Amygdala (tissue), 56 donors: ENCODE results near the gene ZNRF3.
A peak's percentile ranks its signal among the peaks of the same experiment; 100 is the strongest.
"Not testable (repeated sequence)": the region's sequence is repeated elsewhere in the genome, so short reads cannot be mapped to it uniquely, and the experiment has no call there.

Experiments
- DNase-seq, 56 donors: peaks; one replicate each; lab custom pipeline; 2025; lab: John Stamatoyannopoulos, UW

The ZNRF3 gene

DNA sequence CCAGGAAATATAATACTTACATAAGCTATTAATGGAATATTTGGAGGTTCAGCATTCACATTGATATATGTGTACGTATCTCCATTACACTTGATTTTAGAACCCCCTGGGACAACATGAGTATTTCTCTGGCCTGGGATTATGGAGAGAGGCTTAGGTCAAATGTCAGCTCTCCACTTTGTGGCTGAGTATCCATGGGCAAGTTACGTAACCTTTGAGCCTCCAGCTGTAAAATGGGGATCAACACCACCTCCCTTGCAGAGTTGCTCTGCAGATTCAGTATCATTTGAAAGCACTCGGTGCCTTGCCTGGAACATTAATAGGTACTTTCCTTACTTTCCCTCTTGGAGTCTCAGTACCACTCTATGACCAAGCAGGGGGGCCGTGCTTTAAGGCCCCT lies 145.1 kb downstream of the ZNRF3 start:
- no peak for DNase-seq

DNA sequence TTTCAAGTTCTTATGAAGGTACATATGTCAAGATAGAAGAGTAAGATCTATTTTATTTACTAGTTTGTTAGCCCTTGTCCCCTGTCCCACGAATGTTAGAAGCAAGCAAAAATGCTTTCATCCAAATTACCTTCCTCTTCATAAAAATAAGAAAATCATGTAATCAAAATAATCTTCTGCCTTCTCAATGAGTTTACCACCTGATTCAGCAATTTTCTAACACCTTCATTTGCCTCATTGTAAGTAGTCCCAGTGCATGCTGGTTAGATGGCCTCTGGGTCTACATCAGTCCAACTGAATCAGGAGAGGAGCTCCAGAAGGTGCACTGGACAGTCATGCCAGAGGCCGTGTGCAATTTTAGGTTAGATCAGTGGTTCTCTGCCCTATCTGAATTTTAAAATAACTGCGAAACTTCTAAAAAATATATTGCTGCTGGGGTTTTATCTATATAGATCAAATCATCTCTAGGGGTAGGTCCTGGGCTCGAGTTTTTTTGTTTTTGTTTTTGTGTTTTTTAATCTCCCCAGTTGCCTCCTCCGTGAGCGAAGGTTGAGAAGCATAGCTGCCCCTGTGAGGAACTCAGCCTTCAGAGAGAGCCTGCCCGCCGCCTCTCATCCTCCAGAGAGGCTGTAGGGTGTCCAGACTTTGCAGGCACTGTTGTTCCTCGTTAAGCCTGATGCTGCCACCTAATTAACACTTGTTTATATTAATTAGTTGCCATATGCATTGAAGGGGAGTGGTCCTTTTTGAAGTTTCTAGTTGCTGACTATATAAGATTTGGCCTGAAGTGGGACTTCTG lies 146.0 kb downstream of the ZNRF3 start:
- DNase-seq: no peak

DNA sequence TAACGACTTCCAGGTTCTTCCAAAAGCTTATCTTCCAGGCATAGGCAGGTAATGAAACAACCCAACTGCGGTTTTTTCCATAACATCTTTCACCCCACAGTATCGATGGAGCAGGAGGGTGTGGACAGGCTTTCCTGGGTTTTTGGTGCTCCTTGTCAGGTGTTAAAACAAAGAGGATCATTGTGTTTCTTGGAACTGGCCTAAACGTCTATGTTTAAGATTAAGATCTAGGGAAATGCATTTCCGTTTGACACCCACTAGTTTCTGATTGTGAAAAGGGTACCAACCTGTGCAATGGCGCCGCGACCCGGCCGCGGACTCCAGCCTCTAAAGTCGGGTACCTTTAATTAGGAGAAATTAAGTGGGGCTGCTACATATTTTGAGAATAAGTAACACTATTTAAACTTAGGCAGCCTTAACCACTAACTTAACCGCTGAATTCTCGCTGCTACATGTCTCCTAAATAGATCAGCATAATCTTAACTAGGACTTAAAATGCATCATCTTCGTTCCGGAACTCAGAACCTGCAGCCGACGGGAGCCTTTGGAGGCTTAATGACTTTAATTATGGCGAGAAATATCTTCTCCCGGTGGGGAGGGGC lies 146.7 kb downstream of the ZNRF3 start:
- no peak for DNase-seq

DNA sequence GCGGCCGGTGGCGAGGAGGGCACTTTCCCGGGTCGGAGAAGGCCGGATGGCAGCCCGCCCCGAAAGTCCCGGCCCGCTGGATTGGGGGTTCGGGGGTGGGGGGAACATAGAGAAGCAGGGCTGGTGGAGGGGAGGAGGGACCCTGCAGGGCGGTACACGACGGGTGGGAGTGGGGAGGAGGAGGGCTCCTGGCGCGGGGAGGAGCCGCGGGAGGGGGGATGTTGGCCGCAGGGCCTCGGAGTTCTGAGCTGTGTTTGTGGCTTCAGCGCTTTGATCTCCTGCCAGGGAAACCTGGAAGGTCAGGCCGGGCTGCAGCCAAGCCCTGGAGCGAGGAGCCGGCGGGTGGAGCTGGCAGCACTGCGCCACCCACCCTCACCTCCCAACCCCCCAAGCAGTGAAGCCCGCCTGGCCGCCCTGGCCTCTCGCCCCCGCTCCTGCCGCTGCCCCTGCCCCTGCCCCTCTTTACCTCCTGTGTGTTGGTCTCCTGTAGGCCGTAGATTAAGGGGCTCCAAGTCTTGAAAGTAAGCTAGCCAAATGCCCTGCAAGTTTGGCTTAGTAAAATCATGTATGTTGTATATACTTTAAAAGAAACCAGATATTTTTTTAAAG lies 147.3 kb downstream of the ZNRF3 start:
- DNase-seq: peak in 35 of 56 donors; percentile 3 to 71 (median 41)

DNA sequence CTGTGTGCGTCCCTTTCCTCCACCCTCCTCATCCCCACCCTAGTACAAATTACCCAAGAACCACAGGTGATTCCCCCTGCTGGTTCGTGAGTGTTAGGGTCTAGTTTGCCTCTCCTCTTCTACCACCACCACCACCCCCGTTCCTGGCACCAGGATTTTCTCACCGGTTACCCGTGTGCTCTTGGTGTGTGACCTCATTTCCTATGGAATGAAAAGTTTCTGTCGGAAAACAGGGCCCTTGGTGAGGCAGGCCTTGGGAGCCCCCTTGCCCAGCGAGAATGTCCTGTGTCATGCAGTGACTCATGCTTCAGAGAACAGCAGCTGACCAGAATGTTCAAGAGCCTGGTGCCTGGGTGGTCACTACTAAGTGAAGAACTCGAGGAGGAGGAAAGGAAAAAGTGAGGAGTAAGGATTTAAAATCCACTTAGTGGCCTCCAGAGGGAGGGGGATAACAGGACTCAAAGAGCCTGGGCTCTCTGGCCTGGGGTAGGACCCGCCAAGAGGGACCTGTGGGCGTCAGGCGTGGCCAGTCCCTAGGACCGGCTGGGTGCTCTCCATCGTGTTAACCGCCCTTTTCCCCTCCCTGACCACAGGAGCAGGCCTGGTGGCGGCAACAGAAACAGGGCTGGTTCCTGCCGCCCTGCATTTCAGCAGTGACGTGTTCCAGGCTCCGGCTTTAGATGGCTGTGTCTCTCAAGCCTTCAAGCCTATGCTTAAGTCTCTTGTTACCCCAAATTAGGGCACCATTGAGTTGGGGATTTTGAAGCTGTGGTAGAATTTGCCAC lies 148.0 kb downstream of the ZNRF3 start:
- peak in 10 of 56 donors; percentile 5 to 53 (median 29) for DNase-seq

DNA sequence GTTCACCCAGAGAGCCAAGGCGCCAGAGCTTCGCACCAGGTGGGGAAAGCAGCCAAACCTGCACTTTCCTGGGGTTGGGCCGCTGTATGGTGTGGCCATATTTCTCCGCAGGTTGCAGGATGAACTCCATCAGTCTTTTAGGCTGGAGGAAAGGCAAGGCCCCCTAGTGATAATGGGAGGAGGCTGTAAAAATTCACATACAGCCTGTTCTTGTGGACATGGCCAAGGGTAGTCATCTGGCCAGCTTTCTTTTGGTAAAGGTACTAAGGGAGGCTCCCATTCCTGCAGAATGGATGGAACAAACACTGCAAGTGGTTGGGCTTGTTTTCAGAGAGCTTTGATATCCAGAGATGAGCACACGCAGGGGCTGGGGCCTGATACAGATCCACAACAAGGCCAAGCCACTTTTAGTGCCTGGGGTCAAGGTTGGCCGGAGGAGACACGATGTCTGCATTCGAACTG lies 148.7 kb downstream of the ZNRF3 start:
- no peak for DNase-seq

DNA sequence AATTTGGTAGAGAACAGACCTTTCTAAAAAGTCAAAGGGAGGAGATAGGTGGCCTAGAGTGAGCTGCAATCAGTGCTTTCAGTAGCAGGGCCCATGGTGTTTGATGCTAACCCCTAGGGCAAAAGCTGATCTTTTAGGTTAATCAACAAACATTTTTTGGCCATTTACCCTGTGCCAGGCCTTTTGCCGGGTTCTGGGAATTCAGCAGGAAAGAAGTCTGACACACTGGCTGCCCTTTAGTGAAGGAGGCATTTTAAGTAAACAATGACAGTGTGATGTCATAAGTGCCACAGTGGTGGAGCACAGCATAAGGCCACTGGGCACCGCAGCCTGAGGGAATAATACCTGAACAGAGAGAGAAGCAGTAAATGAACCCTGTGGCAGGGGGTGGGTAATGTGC lies 149.2 kb downstream of the ZNRF3 start:
- peak in 4 of 56 donors; percentile 10 to 25 (median 18) for DNase-seq

DNA sequence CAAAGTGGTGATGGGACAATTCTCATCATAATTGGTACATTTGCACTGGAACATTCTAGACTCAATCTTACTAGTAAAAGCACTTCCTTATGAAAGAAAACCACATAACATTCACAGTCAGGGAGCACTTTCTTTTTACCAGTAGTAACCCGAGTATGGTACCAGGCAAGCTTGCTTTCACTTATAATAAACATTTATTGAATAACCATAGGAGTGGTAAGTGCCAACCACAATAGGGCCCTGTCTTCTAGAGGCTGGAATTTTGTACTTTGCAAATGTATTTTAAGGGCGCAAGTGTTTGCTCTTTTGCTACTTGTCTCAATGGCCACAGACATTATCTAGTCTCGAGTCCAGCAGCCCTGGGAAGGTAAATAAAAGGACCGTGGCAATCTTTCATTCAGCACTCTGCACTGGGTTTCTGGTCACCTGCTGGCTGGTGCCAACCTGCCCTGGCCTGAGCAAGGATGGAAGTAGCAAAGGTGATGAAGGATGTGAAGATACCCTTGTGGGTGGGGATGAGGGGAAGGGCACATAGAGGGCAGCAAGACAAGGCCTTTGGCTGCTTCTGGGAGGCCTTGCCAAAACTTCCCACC lies 154.1 kb downstream of the ZNRF3 start:
- no peak for DNase-seq

DNA sequence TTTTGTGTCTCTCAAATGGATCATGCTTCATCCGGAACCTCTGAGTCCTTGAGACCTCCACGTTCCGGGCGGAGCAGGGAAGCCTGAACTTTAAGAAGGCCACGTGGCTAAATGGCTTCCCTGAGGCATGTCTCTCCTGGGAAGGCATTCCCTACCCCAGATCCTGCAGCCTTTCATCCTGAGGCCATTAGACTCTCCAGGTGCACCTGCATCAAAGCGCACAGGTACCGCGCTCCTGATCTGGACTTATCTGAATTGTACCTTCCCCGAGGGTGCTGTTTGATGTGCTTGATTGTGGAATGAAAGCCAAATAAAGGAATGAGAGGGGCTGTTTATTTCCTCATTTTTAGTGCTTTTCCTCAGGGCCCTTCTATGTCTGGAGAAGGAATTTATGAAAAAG lies 155.8 kb downstream of the ZNRF3 start:
- no peak for DNase-seq

DNA sequence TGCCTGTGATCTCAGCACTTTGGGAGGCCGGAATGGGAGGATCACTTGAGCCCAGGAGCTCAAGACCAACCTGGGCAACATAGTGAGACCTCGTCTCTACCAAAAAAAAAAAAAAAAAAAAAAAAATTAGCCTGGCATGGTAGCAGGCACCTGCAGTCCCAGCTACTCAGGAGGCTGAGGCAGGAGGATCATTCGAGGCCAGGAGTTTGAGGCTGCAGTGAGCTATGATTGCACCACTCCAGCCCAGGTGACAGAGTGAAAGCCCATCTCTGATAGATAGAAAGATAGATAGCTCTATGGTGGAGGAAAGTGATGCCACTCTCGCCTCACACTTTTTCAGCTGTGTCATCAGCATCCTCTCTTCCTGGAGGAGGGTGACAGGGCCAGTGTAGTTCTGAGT lies 156.3 kb downstream of the ZNRF3 start:
- not testable (repeated sequence) for DNase-seq

DNA sequence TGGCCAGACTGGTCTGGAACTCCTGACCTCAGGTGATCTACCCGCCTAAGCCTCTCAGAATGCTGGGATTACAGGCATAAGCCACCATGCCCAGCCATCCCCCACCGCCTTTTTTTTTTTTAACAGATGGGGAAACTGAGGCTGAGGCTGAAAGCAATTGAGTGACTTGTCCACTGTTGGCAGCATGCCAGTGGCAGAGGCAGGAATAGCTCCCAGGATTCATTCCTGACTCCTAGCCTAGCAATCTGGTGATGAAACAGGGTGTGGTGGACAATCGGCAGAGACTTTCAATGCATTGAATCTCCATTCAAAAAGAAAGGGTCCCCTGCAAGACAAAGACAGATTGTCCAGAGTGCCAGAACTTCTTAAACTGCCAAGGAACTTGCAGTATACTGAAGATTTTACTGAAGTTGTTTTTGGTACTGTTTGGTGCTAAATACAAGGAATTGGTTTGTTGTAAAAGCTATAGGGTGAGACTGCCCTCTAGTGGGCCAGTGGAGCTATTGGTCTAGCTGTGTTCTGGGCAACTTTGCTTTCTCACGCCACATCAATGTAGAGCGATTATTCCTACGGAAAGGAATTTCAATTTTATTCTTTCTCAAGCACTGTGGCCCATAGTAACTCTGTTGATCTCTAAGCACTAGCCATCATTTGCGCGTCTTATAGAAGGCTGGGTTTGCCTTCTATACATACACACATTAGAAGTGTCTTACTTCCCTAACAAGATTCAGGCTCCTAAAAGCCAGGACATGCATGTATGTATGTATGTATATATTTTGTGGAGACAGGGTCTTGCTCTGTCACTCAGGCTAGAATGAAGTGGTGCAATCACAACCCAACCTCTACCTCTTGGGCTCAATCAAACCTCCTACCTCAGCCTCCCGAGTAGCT lies 157.3 kb downstream of the ZNRF3 start:
- DNase-seq: peak in 44 of 56 donors; percentile 7 to 89 (median 40)

DNA sequence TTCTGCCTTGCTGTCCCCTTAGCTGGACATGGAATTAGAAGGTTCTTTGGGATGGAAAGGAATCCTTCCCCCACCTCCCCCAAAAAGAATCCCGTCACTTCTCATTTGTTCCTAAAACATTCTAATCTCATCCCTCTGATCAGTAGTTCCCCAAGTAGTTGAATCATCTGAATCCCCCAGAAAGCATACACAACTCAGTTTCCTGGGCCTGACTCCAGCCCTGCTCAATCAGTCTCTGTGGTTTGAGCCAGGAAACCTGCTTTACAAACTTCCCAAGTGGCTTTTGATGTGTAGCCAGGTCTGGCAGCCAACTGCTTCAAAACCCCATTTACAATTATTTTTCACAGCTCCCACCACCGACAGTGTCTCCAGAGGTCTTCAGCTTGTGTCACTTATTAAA lies 158.0 kb downstream of the ZNRF3 start:
- peak in 30 of 56 donors; percentile 5 to 67 (median 26) for DNase-seq

DNA sequence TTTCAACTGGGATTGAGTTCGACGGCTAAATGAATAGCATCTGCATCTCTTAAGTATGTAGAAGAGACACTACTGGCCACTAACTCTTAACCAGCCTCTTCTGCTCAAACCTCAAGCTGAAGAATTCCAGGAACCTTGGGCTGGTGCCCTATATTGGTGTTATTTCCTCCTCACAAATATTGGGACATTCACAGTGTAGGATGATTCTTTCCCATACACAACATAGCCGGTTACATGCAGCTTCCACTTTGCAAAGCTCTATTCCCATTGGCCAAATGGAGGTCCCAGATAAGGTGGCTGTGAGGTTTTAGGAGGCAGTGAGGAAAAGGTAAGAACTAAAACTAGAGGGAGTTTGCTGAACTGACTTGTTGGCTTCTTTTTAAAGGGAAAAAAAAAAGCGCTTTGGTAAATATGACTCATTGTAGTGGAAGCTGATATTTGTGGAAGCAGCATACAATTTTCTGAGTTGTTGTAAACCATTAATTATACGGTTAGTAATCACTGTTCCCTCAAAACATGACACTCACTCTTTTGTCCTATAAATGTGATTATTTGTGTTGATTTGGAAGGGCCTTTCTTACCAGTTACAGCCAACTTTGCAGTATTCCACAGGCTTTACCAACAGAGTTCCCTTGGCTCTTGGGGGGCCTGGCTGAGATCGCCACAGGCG lies 160.7 kb downstream of the ZNRF3 start:
- no peak for DNase-seq

DNA sequence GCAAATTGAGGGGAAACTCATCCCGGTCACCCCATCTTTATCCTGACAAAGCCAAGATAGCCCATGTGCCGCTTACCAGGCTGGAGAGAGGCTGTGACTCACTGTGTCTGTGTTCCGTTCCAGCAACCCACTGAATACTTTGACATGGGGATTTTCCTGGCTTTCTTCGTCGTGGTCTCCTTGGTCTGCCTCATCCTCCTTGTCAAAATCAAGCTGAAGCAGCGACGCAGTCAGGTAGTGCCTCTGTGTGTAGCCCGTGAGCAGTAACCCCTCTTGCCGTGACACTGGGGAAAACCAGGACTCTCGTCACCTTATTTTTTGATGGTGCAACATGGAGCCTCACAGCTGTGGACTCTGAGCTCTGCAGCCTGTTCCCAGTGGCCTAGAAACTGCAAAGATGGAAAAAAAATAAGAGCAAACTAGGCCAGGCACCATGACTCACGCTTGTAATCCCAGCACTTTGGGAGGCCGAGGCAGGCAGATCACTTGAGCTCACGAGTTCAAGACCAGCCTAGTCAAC lies 161.3 kb downstream of the ZNRF3 start:
- no peak for DNase-seq

DNA sequence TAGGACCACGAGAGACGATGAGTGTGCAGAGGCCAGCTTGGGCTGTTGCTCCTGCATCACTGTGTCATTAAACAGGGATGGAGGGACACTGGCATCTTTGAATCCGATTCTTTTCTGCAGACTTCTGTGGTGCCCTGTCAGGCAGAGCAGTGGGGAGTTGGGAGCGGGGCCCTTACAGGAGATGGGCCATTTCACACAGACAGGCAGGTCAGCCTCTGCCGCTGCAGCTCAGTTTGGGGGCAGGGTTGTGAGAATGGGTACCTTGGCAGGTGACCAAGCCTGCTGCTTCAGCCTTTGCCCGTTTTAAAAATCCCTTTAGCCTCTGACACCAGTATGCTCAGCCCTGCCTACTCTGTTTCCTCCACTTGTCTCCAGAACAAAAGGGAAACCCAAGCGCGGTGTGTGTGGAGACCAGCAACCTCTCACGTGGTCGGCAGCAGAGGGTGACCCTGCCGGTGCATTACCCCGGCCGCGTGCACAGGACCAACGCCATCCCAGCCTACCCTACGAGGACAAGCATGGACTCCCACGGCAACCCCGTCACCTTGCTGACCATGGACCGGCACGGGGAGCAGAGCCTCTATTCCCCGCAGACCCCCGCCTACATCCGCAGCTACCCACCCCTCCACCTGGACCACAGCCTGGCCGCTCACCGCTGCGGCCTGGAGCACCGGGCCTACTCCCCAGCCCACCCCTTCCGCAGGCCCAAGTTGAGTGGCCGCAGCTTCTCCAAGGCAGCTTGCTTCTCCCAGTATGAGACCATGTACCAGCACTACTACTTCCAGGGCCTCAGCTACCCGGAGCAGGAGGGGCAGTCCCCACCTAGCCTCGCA lies 165.7 kb downstream of the ZNRF3 start:
- no peak for DNase-seq

DNA sequence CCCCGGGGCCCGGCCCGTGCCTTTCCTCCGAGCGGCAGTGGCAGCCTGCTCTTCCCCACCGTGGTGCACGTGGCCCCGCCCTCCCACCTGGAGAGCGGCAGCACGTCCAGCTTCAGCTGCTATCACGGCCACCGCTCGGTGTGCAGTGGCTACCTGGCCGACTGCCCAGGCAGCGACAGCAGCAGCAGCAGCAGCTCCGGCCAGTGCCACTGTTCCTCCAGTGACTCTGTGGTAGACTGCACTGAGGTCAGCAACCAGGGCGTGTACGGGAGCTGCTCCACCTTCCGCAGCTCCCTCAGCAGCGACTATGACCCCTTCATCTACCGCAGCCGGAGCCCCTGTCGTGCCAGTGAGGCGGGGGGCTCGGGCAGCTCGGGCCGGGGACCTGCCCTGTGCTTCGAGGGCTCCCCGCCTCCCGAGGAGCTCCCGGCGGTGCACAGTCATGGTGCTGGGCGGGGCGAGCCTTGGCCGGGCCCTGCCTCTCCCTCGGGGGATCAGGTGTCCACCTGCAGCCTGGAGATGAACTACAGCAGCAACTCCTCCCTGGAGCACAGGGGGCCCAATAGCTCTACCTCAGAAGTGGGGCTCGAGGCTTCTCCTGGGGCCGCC lies 166.4 kb downstream of the ZNRF3 start:
- DNase-seq: no peak

DNA sequence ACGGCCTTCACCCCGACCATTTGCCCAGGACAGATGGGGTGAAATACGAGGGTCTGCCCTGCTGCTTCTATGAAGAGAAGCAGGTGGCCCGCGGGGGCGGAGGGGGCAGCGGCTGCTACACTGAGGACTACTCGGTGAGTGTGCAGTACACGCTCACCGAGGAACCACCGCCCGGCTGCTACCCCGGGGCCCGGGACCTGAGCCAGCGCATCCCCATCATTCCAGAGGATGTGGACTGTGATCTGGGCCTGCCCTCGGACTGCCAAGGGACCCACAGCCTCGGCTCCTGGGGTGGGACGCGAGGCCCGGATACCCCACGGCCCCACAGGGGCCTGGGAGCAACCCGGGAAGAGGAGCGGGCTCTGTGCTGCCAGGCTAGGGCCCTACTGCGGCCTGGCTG lies 167.1 kb downstream of the ZNRF3 start:
- DNase-seq: no peak
